Retina (tissue), 1 donor: Measurements from ENCODE around the gene ZNF592.

Experiments
- DNase-seq: peaks from one replicate; pipeline ENCODE4 v3.0.0-alpha.2; 2016

Gene ZNF592

DNA sequence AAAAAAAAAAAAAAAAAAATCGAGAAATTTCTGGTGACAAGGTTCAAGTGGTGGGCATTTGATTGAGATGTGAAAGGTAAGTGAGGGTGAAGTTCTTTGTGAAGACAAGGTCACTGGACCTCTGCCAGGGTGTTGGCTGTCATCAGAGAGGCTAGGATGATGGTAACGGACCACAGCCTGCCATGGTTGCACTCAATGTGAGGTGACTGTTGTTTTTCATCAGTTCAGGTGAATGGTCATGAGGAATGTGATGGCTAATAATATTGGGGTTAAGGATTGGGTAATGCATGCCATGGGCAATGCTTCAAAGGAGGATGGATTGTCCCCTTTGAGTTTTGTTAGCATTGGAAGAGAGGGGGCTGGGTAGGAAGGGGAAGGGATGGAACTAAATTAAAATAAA lies 64.5 kb downstream of the ZNF592 start:
- no peak for DNase-seq

DNA sequence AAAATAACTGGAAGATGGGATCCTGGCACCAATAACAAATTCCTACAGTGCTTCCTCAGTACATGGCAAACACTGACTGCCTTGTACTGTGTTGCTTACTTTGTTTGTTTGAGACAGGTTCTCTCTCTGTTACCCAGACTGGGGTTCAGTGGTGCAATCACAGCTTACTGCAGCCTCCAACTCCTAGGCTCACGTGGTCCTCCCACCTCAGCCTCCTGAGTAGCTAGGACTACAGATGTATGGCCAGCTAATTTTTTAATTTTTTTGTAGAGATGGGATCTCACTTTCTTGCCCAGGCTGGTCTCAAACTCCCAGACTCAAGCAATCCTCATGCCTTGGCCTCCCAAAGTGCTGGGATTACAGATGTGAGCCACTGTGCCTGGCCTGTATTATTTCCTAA lies 65.0 kb downstream of the ZNF592 start:
- no peak for DNase-seq

DNA sequence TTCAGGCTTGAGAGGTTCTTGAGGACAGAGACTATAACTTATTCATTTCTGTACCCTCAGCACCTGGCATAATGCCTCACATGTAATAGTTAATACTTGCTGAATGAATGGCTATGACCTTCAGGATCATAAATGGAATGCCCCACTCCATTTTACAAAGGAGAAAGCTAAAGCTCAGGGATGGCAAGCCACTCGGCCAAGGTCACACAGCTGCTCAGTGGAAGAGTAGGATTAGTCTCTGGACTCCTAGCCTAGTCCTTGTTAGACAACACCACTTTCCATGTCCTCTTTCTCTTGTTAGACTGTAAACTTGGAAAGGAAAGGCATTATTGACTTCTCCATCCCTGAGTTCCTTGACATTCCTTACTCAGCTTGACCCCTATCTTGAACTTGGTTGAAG lies 65.5 kb downstream of the ZNF592 start:
- no peak for DNase-seq

DNA sequence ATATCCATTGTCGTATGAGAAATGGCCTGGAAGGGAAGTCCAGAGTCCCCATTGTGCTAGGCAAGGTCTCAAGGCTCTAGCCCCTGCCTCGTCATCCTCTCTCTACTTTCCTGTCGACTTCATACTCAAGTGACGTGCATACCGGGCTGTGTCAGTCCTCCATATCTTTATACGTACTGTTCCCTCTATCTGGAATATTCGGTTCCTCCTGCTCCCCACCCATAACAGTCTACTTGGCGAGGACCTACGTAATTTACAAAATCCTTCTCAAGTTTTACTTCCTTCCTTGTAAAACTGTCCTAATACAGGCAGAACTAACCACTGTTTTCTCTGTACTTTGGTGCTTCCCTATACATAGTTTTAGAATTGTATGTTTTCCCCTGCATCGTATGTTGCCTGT lies 66.5 kb downstream of the ZNF592 start:
- no peak for DNase-seq

DNA sequence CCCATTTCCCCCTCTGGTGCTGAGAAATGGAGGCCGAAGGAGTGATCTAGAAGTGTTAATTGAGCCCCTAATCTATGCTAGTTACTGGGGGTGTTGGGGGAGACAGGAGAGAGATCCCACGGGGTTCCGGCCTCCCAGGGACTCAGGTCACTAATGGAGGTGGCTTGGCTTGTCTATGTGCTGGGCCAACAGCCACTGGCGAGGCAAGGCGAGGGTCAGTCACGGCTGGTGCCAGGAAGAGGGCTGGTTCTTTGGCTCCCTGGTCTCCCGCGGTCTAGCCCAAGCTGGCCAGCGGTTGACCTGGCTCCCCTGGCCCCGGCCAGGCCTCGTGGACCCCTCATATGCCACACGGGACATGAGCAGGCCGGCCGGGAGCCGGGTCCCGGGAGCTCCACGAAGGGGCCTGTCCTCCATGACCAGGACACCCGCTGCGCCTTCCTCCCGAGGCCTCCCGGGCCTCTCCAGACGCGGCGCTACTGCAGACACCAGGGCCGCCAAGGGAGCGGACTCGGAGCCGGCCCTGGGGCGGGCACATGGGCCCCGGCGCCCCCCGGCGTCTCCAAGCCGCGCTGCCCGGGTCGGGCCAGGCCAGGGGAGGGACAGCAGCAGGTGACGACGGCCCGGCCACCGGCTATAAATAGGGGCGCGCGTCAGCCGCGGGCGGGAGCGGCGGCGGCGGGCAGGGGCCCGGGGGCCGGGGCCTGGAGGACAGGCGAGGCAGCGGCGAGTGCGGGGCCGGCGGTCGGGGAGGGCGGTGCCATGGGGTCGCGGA lies 68.5 kb downstream of the ZNF592 start, which contains the start of gene ALPK3:
TSS of gene ALPK3 (plus strand) at position 663 of the 772 bp plus-strand sequence. CDS start at position 760, 97 bp downstream.
- peak; percentile 80 for DNase-seq

DNA sequence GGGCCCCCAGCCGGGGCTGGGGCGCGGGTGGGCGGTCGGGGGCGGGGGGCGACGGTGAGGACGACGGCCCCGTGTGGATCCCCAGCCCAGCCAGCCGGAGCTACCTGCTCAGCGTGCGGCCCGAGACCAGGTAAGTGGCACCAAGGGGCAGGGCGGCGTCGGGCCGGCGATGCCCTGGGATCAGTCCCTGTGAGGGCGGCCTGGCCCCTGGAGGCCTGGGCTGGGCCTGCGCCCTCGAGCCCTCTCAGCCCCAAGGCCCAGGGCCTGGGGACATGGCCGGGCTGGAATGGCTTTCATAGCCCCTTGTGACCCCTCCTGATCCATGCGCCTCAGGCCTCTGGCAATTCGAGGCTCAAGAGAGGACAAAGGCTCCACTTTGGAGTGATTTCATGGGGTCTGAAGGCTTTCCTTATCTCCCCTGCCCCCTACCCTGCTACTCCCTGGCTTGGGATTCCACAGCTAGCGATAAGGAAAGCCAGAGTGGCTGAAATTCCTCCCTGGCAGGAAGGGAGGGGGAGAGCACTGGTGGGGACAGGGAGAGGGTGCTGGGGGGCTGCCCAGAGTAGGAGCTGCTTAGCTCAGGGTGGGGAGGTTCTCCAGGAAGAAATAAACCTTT lies 69.2 kb downstream of the ZNF592 start:
- DNase-seq, result peak; percentile 76

DNA sequence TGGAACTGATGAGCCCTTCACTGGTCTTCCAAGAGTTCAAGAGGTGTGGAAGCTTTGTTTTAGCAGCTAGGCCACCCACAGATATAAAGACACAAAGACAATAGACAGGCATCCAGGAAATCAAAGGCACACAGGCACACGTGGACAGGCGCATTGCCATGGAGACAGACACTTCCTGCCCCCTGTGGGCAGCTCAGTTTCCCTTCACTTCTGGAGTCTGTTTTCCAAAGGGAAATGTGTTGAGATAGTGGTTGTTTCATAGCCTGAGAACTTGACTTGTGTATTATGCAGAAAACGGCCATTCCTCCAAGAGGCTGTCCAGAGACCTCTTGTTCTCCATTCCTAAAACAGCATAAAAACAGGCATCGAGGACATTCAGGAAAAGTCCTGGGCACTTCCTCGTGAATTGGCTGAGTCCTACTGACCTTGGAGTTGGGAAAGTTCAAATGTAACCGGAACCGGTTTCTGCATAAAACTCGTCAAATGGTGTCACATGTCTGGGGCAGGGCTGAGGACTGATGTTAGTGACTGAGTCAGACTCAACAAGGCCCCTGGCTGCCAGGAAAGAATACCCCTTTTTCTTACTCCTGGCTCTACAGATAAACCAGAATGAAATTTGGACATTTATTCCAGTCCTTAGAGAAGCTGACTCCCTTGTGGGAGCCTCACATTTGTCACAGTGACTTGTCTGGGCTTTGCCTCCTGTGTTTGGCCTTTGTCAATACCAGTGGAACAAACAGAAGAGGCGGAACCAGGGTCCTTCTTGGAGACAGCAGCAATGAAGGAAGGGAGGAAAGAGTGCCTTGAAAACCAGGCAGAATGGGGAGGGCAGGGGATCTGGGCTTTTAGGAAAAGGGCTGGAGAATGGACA lies 70.1 kb downstream of the ZNF592 start:
- DNase-seq, result peak; percentile 60

DNA sequence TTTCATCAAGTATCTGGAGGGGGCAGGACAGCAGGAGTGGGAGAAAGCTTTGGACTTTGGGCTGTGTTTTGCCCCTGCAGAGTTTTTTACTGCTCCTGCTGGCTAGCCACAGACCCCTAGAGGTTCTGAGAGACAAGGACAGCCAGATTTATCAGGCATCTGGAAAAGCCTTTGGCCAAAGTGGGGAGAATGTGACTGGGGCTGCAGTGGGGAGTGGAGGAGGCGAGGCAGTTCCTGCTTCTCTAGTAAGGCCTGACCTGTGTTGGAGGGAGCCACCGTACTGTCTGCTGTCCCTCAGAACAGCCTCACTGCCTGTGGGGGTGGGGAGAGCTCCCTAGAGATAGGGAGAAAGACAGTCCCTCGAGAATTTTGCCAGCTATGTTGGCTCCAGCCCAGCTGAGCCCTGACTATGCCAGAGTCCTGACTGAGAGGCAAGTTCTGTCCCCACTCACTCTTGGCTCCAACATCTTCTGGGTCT lies 70.9 kb downstream of the ZNF592 start:
- no peak for DNase-seq

DNA sequence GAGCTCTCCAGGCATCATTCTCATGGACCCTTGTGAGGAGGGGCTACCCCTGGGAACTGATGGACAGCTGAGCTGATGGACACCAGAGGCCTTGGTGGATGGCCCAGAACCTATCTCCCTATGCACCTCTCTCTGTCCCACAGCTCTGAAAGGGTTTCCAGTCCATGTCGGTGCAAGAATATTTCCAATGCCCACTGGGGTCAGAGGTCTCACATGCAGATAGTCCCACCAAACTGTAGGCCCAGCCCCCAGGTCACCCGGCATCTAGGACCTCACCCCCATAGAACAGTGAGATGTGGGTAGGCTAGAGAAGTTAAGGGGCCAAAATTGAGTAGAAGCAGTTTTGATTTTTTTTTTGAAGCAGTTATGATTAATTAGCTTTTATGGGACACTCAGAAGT lies 71.4 kb downstream of the ZNF592 start:
- no peak for DNase-seq

DNA sequence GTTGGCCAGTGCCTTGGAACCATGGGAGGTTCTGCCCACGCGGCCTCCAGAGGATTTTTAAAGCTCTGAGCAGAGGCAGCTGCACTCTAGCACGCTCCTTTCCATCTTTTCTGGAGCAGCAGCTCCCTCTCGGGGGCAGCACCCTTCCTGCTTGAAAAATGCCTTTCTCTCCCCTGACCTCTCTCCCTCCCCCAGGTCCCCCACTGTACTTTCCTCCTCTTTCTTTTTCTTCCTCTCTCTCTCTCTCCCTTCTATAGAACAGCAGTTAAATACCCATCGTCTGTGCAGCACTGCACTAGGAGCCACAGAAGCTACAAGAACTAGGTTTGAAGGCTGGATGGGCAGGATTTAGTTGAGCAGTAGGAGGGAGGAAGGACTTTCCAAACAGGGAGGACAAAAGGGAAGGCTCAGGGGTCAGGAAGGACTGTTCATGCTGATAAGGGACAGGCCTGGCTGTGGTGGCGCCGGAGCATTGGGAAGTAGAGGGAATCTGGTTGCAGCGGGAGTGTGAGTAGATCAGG lies 73.2 kb downstream of the ZNF592 start:
- no peak for DNase-seq

DNA sequence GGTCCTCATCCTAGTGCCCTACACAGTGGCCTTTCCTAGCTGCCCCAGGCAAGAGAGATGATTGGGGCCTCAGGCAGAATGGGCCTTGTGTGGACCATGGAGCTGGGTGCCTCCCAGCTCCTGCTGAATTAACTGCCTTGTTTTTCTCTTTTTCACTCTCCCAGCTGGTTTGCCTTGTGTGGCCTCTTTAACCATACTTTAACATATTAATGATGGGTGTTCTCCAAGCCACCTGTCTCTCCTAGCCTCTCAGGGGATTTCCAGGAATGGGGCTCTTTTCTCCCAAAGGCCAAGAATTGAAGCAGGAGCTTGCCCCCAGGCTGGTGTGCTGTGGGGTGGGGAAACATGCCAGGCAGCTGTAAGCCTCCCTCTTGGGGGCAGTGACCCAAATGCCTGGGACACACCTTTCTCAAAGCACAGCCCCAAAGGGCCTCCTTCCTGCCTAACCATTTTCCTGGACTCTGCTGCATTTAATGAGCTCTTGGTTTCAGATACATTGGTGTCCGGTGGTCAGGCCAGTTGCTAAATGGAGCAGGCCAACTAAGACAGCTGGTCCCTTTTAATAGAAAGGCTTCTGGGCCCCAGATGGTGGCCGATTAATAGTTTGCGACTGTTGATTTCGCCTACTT lies 74.4 kb downstream of the ZNF592 start:
- peak; percentile 39 for DNase-seq

DNA sequence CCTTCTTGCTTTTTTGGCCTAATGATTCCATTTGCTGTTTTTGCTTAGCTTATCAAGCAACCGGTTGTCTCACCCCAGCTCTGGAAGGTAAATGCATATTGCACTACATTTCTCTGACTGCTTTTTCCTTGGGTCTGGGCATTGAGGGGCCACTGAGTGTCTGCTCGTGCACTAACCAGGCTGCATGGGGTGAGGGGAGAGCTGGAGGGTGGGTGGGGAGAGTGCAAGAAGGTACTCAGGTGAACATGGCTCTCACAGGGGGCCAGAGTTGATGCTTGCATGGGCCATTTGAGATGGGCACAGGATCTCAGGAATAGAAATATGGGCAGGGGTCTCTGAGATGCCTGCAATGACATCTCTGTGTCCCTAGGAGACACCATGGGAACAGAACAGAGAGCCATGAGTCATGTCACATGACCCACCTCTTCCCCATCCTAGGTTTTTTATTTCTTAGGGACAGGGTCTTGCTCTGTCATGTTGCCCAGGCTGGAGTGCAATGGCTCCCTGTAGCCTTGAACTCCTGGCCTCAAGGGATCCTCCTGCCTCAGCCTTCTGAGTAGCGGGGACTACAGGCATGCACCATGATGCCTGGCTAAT lies 75.0 kb downstream of the ZNF592 start:
- no peak for DNase-seq

DNA sequence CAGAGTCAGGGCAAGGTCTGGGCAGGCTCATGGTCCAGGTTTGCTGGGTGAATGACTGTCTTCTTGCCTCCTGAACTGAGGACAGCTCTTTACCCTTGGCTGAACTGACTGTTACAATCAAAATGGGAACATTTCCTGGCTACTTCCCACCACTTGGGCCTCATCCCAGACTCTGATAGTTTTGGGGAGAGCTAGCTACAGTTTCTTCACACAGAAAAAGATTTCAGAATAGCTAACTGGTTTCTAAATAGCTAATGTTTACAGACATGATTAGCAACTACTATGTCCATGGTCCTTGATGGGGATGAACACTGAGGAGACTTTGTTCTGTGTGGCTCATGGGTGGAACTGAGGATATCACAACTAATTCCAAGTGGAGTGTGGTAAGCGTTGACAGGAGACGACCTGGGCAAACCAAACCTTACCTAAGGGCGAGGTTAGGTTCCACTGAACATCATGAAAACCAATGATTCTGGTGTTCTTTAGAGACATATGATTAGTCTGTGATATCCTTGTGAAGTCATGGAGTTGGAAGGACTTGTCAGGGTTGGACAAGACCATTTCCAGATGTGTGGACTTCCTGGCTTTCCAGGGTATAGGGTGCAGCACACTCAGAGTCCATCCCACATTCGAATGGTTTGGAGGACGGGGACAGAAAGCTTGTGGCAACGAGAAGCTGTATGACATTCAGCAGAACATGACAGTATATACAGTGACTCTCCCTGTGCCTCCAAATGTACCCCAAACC lies 76.0 kb downstream of the ZNF592 start:
- DNase-seq, result no peak

DNA sequence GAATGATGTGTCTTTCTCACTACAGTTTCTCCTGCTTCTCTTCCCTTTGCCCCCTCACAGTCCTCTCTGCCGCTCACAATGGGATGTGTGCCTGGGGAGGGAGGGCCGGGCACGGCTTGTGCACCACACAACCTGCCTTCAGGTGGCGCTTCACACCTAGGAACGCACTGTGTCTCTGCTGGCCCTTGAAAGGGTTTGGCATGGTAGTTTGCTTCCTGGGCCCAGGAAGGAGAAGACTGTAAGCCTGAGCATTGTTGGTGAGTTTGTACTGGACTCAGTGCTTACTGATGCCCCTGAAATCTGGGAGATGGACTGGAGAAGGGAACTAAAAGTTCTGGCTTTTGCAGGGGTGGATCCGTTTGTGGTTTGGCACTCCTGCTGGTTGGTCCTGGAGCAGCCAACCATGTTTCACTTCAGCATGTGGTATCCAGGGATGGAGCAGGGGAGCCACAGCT lies 78.0 kb downstream of the ZNF592 start:
- no peak for DNase-seq

DNA sequence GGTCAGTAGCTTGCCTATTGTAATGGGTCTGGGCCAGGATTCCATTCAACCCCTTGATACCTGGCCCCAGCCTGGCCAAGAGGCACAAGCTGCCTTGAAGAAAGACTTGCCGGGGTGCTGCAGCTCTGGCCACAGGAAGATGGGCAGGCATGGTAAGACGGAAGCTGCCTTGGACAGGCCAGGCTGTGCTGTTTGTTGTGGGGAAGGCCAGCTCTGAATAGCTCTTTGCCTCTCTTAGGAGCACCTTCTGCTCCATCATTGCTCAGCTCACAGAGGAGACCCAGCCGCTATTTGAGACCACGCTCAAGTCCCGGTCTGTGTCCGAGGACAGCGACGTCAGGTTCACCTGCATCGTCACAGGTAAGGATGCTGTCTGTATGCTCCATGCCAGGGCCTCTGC lies 78.9 kb downstream of the ZNF592 start:
- DNase-seq, result no peak

DNA sequence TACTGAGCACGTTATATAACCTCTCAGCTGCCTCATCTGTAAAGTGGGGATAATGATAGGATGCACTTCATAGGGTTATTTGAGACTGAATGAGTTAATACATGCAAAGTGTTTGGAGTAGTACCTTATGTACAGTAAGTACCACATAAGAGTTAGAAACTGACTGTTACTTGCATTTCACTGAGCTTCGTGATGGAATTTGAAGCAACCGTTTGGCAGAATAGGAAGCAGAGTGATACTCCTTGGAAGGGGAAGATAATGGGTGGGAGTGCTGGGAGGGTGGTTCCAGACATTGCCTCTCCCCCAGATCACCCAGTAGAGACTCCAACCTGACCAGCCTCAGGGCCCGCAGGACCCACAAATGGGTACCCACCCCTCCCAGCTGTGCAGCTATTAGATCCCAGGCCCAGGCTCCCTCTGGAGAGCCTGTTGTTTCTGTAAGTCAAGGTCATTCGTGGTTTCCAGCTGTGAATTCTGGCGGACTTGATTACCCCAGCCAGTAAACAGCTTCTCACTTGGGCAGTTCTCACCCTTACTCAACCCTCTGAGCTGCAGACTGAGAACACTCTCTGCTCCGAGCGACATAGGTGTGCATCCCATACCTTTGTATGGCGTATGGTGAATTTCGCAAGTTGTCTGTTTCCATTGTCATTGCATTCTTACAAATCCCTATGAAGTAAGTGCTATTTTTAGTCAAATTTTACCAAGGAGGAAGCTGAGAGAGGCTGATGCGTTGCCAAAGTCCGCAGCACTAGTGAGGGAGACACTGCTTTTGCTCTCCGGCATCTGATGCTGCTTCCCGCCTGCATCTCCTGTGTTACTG lies 79.9 kb downstream of the ZNF592 start:
- no peak for DNase-seq

DNA sequence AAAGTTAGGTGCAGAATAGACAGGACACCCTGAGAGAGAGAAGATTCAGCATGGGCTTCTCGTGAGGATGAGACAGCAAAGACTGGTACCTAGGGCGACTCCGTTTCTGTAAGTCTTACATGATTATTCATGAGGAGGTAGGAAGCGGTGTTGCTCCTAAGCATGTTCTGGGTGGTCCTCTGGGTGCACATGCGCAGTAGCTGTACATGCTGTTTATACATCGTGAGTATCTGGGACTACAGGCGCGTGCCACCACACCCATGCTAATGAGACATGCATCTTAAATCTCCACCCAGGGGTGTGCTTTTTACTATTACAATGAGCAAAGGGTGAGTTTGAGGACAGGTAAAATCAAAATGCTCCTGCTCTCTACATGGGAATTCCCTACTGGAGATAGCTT lies 81.0 kb downstream of the ZNF592 start:
- no peak for DNase-seq

DNA sequence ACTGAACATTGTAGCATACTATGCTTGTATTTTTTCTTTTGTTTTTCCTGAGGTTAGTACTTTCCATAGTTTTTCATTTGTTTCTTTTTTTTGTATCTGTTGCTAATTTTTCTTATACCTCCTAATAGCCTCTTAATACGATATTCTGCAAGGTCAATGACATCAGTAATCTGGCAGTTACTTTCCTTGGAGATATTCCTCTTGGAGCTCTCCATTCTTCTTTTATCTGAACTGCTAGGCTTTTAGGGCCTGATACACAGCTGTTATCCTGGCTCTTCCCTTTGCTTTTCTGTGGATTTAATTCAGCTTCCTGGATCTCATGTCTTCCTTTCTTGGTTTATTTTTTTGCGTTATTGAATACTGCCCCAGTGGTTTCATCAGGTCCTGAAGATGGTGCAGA lies 81.6 kb downstream of the ZNF592 start:
- DNase-seq, result no peak

DNA sequence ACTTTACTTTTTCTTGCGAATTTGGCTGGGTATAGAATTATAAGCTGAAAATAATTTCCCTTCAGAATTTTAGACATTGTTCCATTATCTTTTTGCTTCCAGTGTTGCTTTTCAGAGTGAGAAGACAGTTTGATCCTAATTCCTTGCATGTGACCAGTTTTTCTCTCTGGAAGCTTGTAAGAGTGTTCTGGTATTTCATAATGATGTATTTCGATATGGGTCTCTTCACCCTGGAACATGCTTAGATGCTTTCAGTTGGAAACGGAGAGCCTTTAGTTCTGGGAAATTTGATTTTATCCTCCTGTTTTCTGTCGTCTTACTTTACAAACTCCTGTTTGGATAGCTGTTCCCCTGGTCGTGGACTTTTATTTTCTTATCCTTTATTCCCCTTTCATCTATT lies 82.6 kb downstream of the ZNF592 start:
- no peak for DNase-seq

DNA sequence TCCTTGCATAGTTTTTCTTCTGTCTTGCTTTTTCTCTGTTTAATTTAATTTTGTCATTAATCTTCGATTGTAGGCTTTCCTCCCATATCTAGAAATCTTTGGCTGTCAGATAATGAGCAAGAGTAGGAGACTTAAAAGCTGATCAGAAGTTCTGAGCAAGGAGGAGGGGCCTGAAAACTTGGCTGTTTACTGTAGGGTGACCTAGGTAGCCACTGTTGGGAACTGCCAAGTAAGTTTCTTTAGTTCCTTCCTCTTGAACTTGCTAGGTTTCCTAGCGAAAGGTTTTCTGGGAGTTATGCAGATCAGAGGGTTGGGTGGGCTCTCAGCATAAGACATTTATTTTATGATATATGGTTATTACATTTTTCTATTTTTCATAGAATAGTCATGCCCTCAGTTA lies 83.2 kb downstream of the ZNF592 start:
- no peak for DNase-seq
